Calu3 (cell line): ENCODE measurements around the gene OCA2. TPM values are rescaled to one million over a fixed set of nuclear protein-coding genes. Genes with fewer than 3 reads are reported as not detected.

ENCODE experiments used
- BruUV-seq: library from RNA; stranded (reverse); fragments of 400-500 nt; replicated peaks from 2 replicates; lab custom pipeline; 2021; lab: Mats Ljungman, UMichigan
- CTCF ChIA-PET: fragments of 300-600 bp; sonication (Branson Sonifier 250); formaldehyde crosslinking; loops from one replicate; lab custom pipeline; 2022; ENCODE audit warnings: antibody characterized with exemption; lab: Charles Lee
- DNase-seq: peaks from one replicate; pipeline ENCODE4 v3.0.0; 2022
- H3K27ac Mint-ChIP-seq: one replicate; pipeline ENCODE4 v1.8.0; 2022; ENCODE audit warnings: mixed read lengths; ENCODE audit not compliant: unreplicated experiment
- H3K27me3 Mint-ChIP-seq: one replicate; pipeline ENCODE4 v1.8.0; 2022; ENCODE audit warnings: mixed read lengths; ENCODE audit not compliant: unreplicated experiment
- H3K36me3 Mint-ChIP-seq: one replicate; pipeline ENCODE4 v1.8.0; 2022; ENCODE audit warnings: mild to moderate bottlenecking, moderate library complexity, mixed read lengths; ENCODE audit not compliant: insufficient read depth, unreplicated experiment
- H3K4me1 Mint-ChIP-seq: one replicate; pipeline ENCODE4 v1.8.0; 2022; ENCODE audit warnings: mild to moderate bottlenecking, low read depth, mixed read lengths; ENCODE audit not compliant: unreplicated experiment
- H3K4me3 Mint-ChIP-seq: one replicate; pipeline ENCODE4 v1.8.0; 2022; ENCODE audit warnings: mild to moderate bottlenecking, low read depth, moderate library complexity, mixed read lengths; ENCODE audit not compliant: unreplicated experiment
- H3K9me3 Mint-ChIP-seq: one replicate; pipeline ENCODE4 v1.8.0; 2022; ENCODE audit warnings: low read depth, mixed read lengths; ENCODE audit not compliant: unreplicated experiment
- CTCF ChIP-seq: fragments of 200-600 bp; IDR thresholded peaks from one replicate; pipeline ENCODE4 v1.8.0; 2022; ENCODE audit warnings: antibody characterized with exemption; ENCODE audit not compliant: unreplicated experiment
- intact Hi-C: fragments of 100-400 bp; cut with micrococcal nuclease; formaldehyde crosslinking; loops from one replicate; pipeline ENCODE4 v1.10.0; 2022; ENCODE audit not compliant: unreplicated experiment
- total RNA-seq: library from RNA; stranded (reverse); gene quantifications from 2 replicates; pipeline ENCODE4 v1.2.3, GENCODE V29; 2022

OCA2 gene
- total RNA-seq, 1 experiment from 2014 or later: not detected

- Mint-ChIP-seq H3K9me3 (no peaks in the 10 kb centered on the region), H3K4me1 (no peaks in the 10 kb centered on the region), H3K4me3 (no peak overlapping the region), H3K27ac (no peak overlapping the region), H3K27me3 (no peaks in the 10 kb centered on the region), H3K36me3 (no peaks in the 10 kb centered on the region)
- no peak for DNase-seq
- intact Hi-C loops: no loop called here
- no peak for TF ChIP-seq CTCF
- BruUV-seq: no TSS peak
- CTCF ChIA-PET: no interaction called here
These were observed 272.7 kb downstream of the OCA2 start for GRCh38 chr15:27826411-27826810.

GRCh38 chr15:27824841-27825422, 274.2 kb downstream of the OCA2 start:
- Mint-ChIP-seq H3K4me3 (no peak overlapping the region), H3K36me3 (no peaks in the 10 kb centered on the region), H3K27me3 (no peaks in the 10 kb centered on the region), H3K27ac (no peak overlapping the region), H3K4me1 (no peaks in the 10 kb centered on the region), H3K9me3 (no peaks in the 10 kb centered on the region)
- intact Hi-C loops: no loop called here
- BruUV-seq: no TSS peak
- DNase-seq: no peak
- CTCF ChIA-PET: no interaction called here
- no peak for TF ChIP-seq CTCF

- CTCF ChIA-PET: no interaction called here
- peaks cover 2% of the 10 kb centered on the region for H3K9me3 Mint-ChIP-seq
- H3K4me1 Mint-ChIP-seq: no peaks in the 10 kb centered on the region
- DNase-seq: no peak
- no peak overlapping the region for H3K27ac Mint-ChIP-seq
- no peak overlapping the region for H3K4me3 Mint-ChIP-seq
- no peaks in the 10 kb centered on the region for H3K27me3 Mint-ChIP-seq
- BruUV-seq: no TSS peak
- H3K36me3 Mint-ChIP-seq: no peaks in the 10 kb centered on the region
- intact Hi-C loops: no loop called here
- TF ChIP-seq CTCF: no peak
These were observed 277.8 kb downstream of the OCA2 start for GRCh38 chr15:27821273-27821672.

GRCh38 chr15:27820722-27821121, 278.4 kb downstream of the OCA2 start:
- H3K27me3 Mint-ChIP-seq: no peaks in the 10 kb centered on the region
- no peak overlapping the region for H3K27ac Mint-ChIP-seq
- TF ChIP-seq CTCF: no peak
- intact Hi-C loops: no loop called here
- no TSS peak for BruUV-seq
- CTCF ChIA-PET: no interaction called here
- no peak for DNase-seq
- H3K4me1 Mint-ChIP-seq: no peaks in the 10 kb centered on the region
- peaks cover 2% of the 10 kb centered on the region for H3K9me3 Mint-ChIP-seq
- no peaks in the 10 kb centered on the region for H3K36me3 Mint-ChIP-seq
- H3K4me3 Mint-ChIP-seq: no peak overlapping the region
